ENCODE results near the gene POLR1E. TPM values are rescaled to one million over a fixed set of nuclear protein-coding genes. Genes with fewer than 3 reads are reported as not detected.
"Not testable (repeated sequence)": the region's sequence is repeated elsewhere in the genome, so short reads cannot be mapped to it uniquely, and the experiment has no call there.

The POLR1E gene
- total RNA-seq, 1 experiment from 2014 or later: 21.8 TPM

- H3K79me2 ChIP-seq (ENCODE audit: low read depth): no peaks in the 10 kb centered on the region
- peaks cover 17% of the 10 kb centered on the region; the same call in 1 of the 2 replicates for H3F3A ChIP-seq (ENCODE audit: insufficient read depth, low read depth)
- no peaks in the 10 kb centered on the region for H3K36me3 ChIP-seq (ENCODE audit: low read depth)
- no peaks in the 10 kb centered on the region for H4K20me1 ChIP-seq (ENCODE audit: insufficient read depth)
- H3K4me3 ChIP-seq: no peak overlapping the region
- no peak for DNase-seq
- no peak overlapping the region for H3K27ac ChIP-seq
- H3K27me3 ChIP-seq (ENCODE audit: insufficient read depth, low read depth): no peaks in the 10 kb centered on the region
- ChIA-PET CTCF (no interaction called here), POLR2A (ENCODE audit: unreplicated experiment) (no interaction called here)
- H3K9me2 ChIP-seq (ENCODE audit: insufficient read depth): no peaks in the 10 kb centered on the region
- BruUV-seq (replicated peaks): no TSS peak
- H3K4me2 ChIP-seq: no peak overlapping the region
- peaks cover 2% of the 10 kb centered on the region; the same call in 1 of the 2 replicates for H3K4me1 ChIP-seq (replicated peaks; ENCODE audit: insufficient read depth)
- intact Hi-C loops (cut with micrococcal nuclease; ENCODE audit: unreplicated experiment): no loop called here
- no peak for TF ChIP-seq CTCF (conservative IDR thresholded peaks at IDR 0.05)
- TF ChIP-seq EZH2 (IDR thresholded peaks at IDR 0.05; ENCODE audit: low read depth): no peak
- H2AFZ ChIP-seq: no peak overlapping the region
- no peaks in the 10 kb centered on the region for H3K9me3 ChIP-seq (ENCODE audit: insufficient read depth, low read depth)
These were observed 8.8 kb upstream of the POLR1E start for GRCh38 chr9:37476930-37477329.

GRCh38 chr9:37477443-37477842, 8.3 kb upstream of the POLR1E start:
- CTCF ChIA-PET; H3K9me2 ChIP-seq (ENCODE audit: insufficient read depth); intact Hi-C loops (cut with micrococcal nuclease; ENCODE audit: unreplicated experiment); H3K4me1 ChIP-seq (replicated peaks; ENCODE audit: insufficient read depth); H2AFZ ChIP-seq; H3K79me2 ChIP-seq (ENCODE audit: low read depth); H3K27ac ChIP-seq; DNase-seq; H4K20me1 ChIP-seq (ENCODE audit: insufficient read depth); POLR2A ChIA-PET (ENCODE audit: unreplicated experiment); H3K4me2 ChIP-seq; H3K9me3 ChIP-seq (ENCODE audit: insufficient read depth, low read depth); H3K36me3 ChIP-seq (ENCODE audit: low read depth); BruUV-seq (replicated peaks); H3K27me3 ChIP-seq (ENCODE audit: insufficient read depth, low read depth); H3K4me3 ChIP-seq: not testable (repeated sequence)
- peaks cover 12% of the 10 kb centered on the region; the same call in 1 of the 2 replicates for H3F3A ChIP-seq (ENCODE audit: insufficient read depth, low read depth)

- H3K4me3 ChIP-seq; H4K20me1 ChIP-seq (ENCODE audit: insufficient read depth); intact Hi-C loops (cut with micrococcal nuclease; ENCODE audit: unreplicated experiment); H3K27me3 ChIP-seq (ENCODE audit: insufficient read depth, low read depth); H3K9me3 ChIP-seq (ENCODE audit: insufficient read depth, low read depth); BruUV-seq (replicated peaks); H3F3A ChIP-seq (ENCODE audit: insufficient read depth, low read depth); H3K9me2 ChIP-seq (ENCODE audit: insufficient read depth); H2AFZ ChIP-seq; H3K79me2 ChIP-seq (ENCODE audit: low read depth); POLR2A ChIA-PET (ENCODE audit: unreplicated experiment); CTCF ChIA-PET; H3K36me3 ChIP-seq (ENCODE audit: low read depth); H3K4me1 ChIP-seq (replicated peaks; ENCODE audit: insufficient read depth); DNase-seq; H3K27ac ChIP-seq; H3K4me2 ChIP-seq: not testable (repeated sequence)
These were observed 7.6 kb upstream of the POLR1E start for GRCh38 chr9:37477987-37478619.

- Histone ChIP-seq H3K27me3 (ENCODE audit: insufficient read depth, low read depth) (no peaks in the 10 kb centered on the region), H3K79me2 (ENCODE audit: low read depth) (no peaks in the 10 kb centered on the region), H3K9me3 (ENCODE audit: insufficient read depth, low read depth) (no peaks in the 10 kb centered on the region), H2AFZ (no peak overlapping the region), H3F3A (ENCODE audit: insufficient read depth, low read depth) (no peaks in the 10 kb centered on the region), H3K4me1 (replicated peaks; ENCODE audit: insufficient read depth) (peaks cover 4% of the 10 kb centered on the region), H3K4me3 (no peak overlapping the region), H3K36me3 (ENCODE audit: low read depth) (no peaks in the 10 kb centered on the region), H4K20me1 (ENCODE audit: insufficient read depth) (no peaks in the 10 kb centered on the region), H3K9me2 (ENCODE audit: insufficient read depth) (no peaks in the 10 kb centered on the region), H3K27ac (no peak overlapping the region), H3K4me2 (no peak overlapping the region)
- POLR2A ChIA-PET (ENCODE audit: unreplicated experiment): no interaction called here
- no peak for DNase-seq
- no TSS peak for BruUV-seq (replicated peaks)
- intact Hi-C loops (cut with micrococcal nuclease; ENCODE audit: unreplicated experiment): loop anchor here (10.0 kb wide), 1 partner anchor 424 kb away; the partner anchor contains the start of gene SLC25A51
- no peak for TF ChIP-seq EZH2 (IDR thresholded peaks at IDR 0.05; ENCODE audit: low read depth)
- TF ChIP-seq CTCF (conservative IDR thresholded peaks at IDR 0.05): no peak
- CTCF ChIA-PET: interaction anchor here (1.6 kb wide), 1 partner anchor 15 kb away, joined by 5 read pairs; the partner anchor contains the start of gene ZBTB5
These were observed 5.0 kb upstream of the POLR1E start for GRCh38 chr9:37480759-37481158.
